Activated naive CD8-positive, alpha-beta T cell (primary cell): ENCODE results near the gene SLC17A8.

ENCODE experiments used
- H3K27ac Mint-ChIP-seq: one replicate; pipeline ENCODE4 v1.8.0; 2021; ENCODE audit warnings: mixed read lengths
- H3K27me3 Mint-ChIP-seq: one replicate; pipeline ENCODE4 v1.8.0; 2021; ENCODE audit warnings: mixed read lengths
- H3K36me3 Mint-ChIP-seq: one replicate; pipeline ENCODE4 v1.8.0; 2021; ENCODE audit warnings: mixed read lengths
- H3K4me1 Mint-ChIP-seq: one replicate; pipeline ENCODE4 v1.8.0; 2021; ENCODE audit warnings: low read depth, mixed read lengths
- H3K4me3 Mint-ChIP-seq: one replicate; pipeline ENCODE4 v1.8.0; 2021; ENCODE audit warnings: mild to moderate bottlenecking, mixed read lengths
- H3K9me3 Mint-ChIP-seq: one replicate; pipeline ENCODE4 v1.8.0; 2021; ENCODE audit warnings: low read depth, mixed read lengths

SLC17A8 gene

GRCh38 chr12:100461330-100461973 lies 104.6 kb downstream of the SLC17A8 start:
- Mint-ChIP-seq H3K27ac (no peak overlapping the region), H3K4me3 (no peak overlapping the region), H3K4me1 (no peaks in the 10 kb centered on the region), H3K27me3 (peaks cover 5% of the 10 kb centered on the region), H3K36me3 (no peaks in the 10 kb centered on the region), H3K9me3 (no peaks in the 10 kb centered on the region)

- Mint-ChIP-seq H3K4me1 (no peaks in the 10 kb centered on the region), H3K4me3 (no peak overlapping the region), H3K27ac (no peak overlapping the region), H3K36me3 (no peaks in the 10 kb centered on the region), H3K27me3 (peaks cover 7% of the 10 kb centered on the region), H3K9me3 (no peaks in the 10 kb centered on the region)
These were observed 106.8 kb downstream of the SLC17A8 start for GRCh38 chr12:100463661-100464060.

GRCh38 chr12:100464529-100464928 lies 107.7 kb downstream of the SLC17A8 start:
- no peaks in the 10 kb centered on the region for H3K36me3 Mint-ChIP-seq
- H3K4me3 Mint-ChIP-seq = no peak overlapping the region
- no peak overlapping the region for H3K27ac Mint-ChIP-seq

GRCh38 chr12:100468126-100468525 lies 111.3 kb downstream of the SLC17A8 start:
- Mint-ChIP-seq H3K36me3 (no peaks in the 10 kb centered on the region), H3K4me1 (no peaks in the 10 kb centered on the region), H3K4me3 (no peak overlapping the region), H3K9me3 (no peaks in the 10 kb centered on the region), H3K27ac (no peak overlapping the region), H3K27me3 (peaks cover 16% of the 10 kb centered on the region)

More at GRCh38 chr12:100464529-100464928, 107.7 kb downstream of the SLC17A8 start:
- H3K4me1 Mint-ChIP-seq = no peaks in the 10 kb centered on the region
- H3K9me3 Mint-ChIP-seq = no peaks in the 10 kb centered on the region
- H3K27me3 Mint-ChIP-seq = peaks cover 10% of the 10 kb centered on the region
